Measurements from ENCODE around the gene TIPARP. TPM values are rescaled to one million over a fixed set of nuclear protein-coding genes. Genes with fewer than 3 reads are reported as not detected.

Gene TIPARP
- total RNA-seq, 2 experiments from 2014 or later = 64.7 to 73.8 TPM

DNA sequence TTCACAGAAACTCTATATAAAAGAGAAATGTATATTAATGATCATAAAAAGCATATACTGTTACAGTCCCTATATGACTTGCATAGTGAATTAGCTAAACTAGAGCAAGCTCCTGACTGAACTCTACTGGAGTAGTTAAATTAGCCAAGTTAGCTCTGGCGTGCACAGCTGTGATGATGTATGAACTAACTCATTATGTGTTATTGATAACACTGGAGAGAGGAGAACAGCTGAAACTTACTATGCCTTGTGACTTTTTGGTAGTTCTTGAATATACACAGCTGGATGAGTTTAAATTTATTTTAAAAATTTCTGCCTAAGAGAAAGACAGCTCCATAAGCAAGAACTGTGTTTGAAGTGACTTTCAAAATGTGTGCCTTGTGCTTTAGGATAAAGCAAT is 8.1 kb downstream of the TIPARP start:
- Mint-ChIP-seq H3K27ac (no peak overlapping the region), H3K9me3 (no peaks in the 10 kb centered on the region), H3K4me1 (peaks cover 85% of the 10 kb centered on the region), H3K27me3 (no peaks in the 10 kb centered on the region), H3K36me3 (ENCODE audit: low read depth) (peaks cover 74% of the 10 kb centered on the region), H3K4me3 (no peak overlapping the region)
- POLR2A ChIA-PET = interaction anchor here (0.8 to 10.5 kb wide), 8 partner anchors 9 to 494 kb away, joined by 3 to 68 read pairs (median 4); partner anchors contain the start of genes CCNL1 and SSR3
- no peak for DNase-seq
- CTCF ChIA-PET = interaction anchor here (0.8 to 1.4 kb wide), 4 partner anchors 128 to 455 kb away, joined by 3 to 9 read pairs (median 4); partner anchors contain the start of gene SSR3

DNA sequence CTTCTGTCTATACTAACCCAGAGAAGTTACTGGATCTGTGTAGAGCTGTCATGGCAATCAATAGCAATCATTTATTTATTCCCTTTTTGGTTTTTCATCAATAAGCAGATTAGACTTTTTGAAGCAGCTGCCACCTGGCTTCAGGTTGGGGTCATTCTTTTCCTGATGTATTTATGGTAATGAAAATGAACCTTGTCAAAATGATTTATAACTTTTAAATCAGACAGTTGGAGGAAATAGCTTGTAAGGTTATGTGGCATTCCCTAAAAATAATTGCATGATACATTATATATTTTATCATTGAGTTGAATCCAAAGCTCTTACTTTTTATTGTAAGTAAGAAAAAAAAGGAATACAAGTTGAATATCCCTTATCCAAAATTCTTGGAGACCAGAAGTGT is 8.6 kb downstream of the TIPARP start:
- CTCF ChIA-PET = interaction anchor here (0.8 to 1.4 kb wide), 4 partner anchors 129 to 455 kb away, joined by 3 to 9 read pairs (median 4); partner anchors contain the start of gene SSR3

DNA sequence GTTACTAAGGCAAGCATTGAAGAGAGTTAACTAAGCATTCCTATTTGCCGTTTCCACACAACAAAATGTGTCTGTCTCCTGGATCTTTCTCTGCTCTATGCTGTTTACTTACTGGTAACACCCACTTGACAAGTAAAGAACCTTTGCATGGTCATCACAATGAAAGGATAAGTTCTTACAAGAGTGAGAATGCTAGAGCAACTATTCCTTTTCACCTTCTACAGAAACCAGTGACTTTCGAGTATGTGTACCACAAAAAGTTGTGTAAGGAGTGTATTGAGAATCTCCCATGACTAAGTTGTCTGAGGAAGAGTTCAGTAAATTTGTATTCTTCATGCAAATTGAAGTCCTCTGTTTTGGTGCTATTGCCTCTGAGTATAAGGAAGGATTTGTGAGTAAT is 10.8 kb downstream of the TIPARP start:
- no peak for DNase-seq
- peak overlapping the region; percentile 52 for H3K27ac Mint-ChIP-seq
- H3K4me3 Mint-ChIP-seq = peak overlapping the region; percentile 12
- H3K36me3 Mint-ChIP-seq (ENCODE audit: low read depth) = peaks cover 77% of the 10 kb centered on the region
- POLR2A ChIA-PET = interaction anchor here (0.9 to 6.2 kb wide), 10 partner anchors 8 to 490 kb away, joined by 3 to 68 read pairs (median 6); partner anchors contain the start of genes CCNL1, SSR3 and TIPARP
- no peaks in the 10 kb centered on the region for H3K9me3 Mint-ChIP-seq
- CTCF ChIA-PET = interaction anchor here (1.1 to 2.1 kb wide), 7 partner anchors 7 to 452 kb away, joined by 3 to 8 read pairs (median 6); partner anchors contain the start of genes SSR3 and TIPARP
- peaks cover 89% of the 10 kb centered on the region for H3K4me1 Mint-ChIP-seq
- H3K27me3 Mint-ChIP-seq = no peaks in the 10 kb centered on the region

More for the DNA sequence above, 8.6 kb downstream of the TIPARP start:
- Mint-ChIP-seq H3K4me3 (no peak overlapping the region), H3K27me3 (no peaks in the 10 kb centered on the region), H3K9me3 (no peaks in the 10 kb centered on the region), H3K27ac (no peak overlapping the region), H3K4me1 (peaks cover 85% of the 10 kb centered on the region), H3K36me3 (ENCODE audit: low read depth) (peaks cover 74% of the 10 kb centered on the region)
- POLR2A ChIA-PET = interaction anchor here (1.0 to 10.5 kb wide), 7 partner anchors 8 to 493 kb away, joined by 3 to 68 read pairs (median 5); partner anchors contain the start of genes CCNL1 and SSR3
- no peak for DNase-seq

DNA sequence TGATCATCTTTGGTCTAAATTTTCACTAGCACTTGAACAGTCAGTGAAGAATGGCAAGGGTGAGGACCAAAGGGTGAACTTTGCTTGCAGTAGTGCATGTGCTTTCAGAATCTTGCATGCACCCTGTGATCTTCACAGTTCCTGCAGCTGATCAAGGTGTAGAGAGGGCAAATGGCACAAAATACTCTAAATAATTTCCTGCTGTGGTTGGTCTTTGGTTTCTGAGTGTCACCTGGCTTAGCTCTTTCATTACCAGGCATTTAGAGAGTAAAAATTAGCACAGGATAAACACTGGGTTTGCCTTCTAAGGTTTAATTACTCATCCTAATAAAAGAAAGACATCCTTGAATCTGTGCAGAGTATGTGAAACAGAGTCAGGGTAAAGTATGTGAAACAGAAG is 11.4 kb downstream of the TIPARP start:
- CTCF ChIA-PET = interaction anchor here (0.9 to 2.1 kb wide), 7 partner anchors 10 to 452 kb away, joined by 3 to 8 read pairs (median 6); partner anchors contain the start of genes SSR3 and TIPARP
- peak overlapping the region; percentile 52 for H3K27ac Mint-ChIP-seq

DNA sequence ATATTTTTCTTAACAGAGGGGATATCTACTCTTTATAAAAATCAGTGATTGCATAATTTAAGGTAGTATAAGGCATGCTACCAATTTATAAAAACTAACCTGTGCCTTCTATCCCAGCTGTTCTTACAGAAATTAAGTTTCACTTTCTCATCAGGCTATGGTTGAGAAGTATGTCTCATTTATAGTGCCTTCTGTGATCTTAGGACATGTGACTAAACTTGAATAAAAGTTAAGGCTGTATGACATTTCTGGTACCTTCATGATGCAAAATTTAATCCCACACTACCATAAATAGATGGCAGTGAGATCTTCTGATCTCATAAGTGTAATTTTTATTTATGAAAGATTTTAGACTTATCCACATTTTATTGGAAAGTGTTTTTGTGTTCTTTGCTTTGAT is 12.6 kb downstream of the TIPARP start:
- H3K9me3 Mint-ChIP-seq = no peaks in the 10 kb centered on the region

More for the DNA sequence above, 11.4 kb downstream of the TIPARP start:
- POLR2A ChIA-PET = interaction anchor here (0.9 to 6.2 kb wide), 10 partner anchors 9 to 489 kb away, joined by 3 to 68 read pairs (median 6); partner anchors contain the start of genes CCNL1, SSR3 and TIPARP
- Mint-ChIP-seq H3K27me3 (no peaks in the 10 kb centered on the region), H3K4me3 (no peak overlapping the region), H3K9me3 (no peaks in the 10 kb centered on the region), H3K4me1 (peaks cover 89% of the 10 kb centered on the region), H3K36me3 (ENCODE audit: low read depth) (peaks cover 77% of the 10 kb centered on the region)
- DNase-seq = no peak

DNA sequence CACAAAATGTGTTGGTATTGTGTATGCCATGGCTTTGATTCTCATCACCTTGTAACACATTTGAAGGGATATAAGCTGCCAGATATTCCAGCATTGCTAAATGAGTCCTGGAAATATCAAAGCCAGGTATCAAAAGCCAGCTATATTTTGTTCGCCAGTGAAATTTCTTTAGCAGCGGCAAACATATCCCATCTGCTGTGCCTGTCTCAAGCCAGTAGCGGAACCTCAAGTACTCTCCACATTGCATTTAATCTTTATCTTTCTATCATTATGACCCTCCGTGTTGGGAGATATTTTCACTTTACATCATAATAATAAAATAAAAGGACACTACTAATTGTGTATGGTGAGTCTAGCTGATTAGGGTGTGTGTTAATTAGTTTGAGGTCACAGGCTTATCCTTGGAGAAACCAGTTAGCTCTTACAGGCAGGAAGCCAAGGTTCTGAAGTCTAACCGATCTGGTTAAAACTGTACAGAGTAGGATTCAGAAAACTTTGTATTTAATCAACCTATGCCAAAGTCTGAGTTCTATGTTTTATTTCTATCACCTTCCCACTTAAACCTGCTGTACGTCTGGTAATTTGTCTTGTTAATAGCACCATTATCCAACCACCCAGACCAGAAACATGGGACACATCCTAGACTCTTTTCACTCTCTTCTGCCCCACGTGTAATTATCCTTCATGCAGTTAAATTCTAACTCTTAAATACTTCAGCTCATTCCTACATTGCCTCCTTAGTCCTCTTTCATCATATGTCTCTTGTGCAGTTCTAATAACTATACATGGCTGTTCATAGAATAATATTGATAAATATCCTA is 14.5 kb downstream of the TIPARP start:
- POLR2A ChIA-PET = interaction anchor here (1.0 to 6.2 kb wide), 2 partner anchors 12 to 124 kb away, joined by 6 to 68 read pairs; partner anchors contain the start of gene TIPARP
- no peak for DNase-seq
- Mint-ChIP-seq H3K27me3 (no peaks in the 10 kb centered on the region), H3K4me1 (peaks cover 82% of the 10 kb centered on the region), H3K4me3 (no peak overlapping the region), H3K27ac (no peak overlapping the region), H3K9me3 (no peaks in the 10 kb centered on the region), H3K36me3 (ENCODE audit: low read depth) (peaks cover 78% of the 10 kb centered on the region)
- CTCF ChIA-PET = interaction anchor here (0.6 to 1.4 kb wide), 4 partner anchors 12 to 819 kb away, joined by 3 to 4 read pairs (median 3); no protein-coding TSS in a partner anchor

More for the DNA sequence above, 12.6 kb downstream of the TIPARP start:
- Mint-ChIP-seq H3K27ac (no peak overlapping the region), H3K4me1 (peaks cover 89% of the 10 kb centered on the region), H3K4me3 (no peak overlapping the region), H3K36me3 (ENCODE audit: low read depth) (peaks cover 75% of the 10 kb centered on the region), H3K27me3 (no peaks in the 10 kb centered on the region)
- ChIA-PET CTCF (interaction anchor here (1.4 to 2.1 kb wide), 5 partner anchors 12 to 450 kb away, joined by 5 to 8 read pairs (median 7); partner anchors contain the start of genes SSR3 and TIPARP), POLR2A (interaction anchor here (1.5 to 6.2 kb wide), 6 partner anchors 10 to 473 kb away, joined by 5 to 68 read pairs (median 8); partner anchors contain the start of genes CCNL1, SSR3 and TIPARP)
- DNase-seq = no peak

DNA sequence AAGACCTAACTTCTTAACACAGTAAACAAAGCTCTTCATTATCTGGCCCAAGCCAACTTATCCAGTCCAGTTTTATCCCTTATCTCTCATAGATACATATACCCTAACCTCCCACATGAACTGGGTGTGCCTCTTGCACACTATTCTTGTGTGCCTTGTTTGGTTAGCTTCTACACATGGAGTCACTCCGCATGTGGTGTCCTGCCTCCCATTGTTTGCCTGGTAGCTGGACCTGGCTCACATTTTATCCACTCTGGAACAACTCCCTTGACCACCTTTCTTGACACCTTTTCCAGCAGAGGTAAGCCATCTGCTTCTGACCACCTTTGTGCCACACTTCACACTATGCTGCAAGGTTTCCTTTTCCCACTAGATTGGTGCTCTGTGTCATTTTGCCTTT is 15.2 kb downstream of the TIPARP start:
- no peak for DNase-seq
- Mint-ChIP-seq H3K36me3 (ENCODE audit: low read depth) (peaks cover 81% of the 10 kb centered on the region), H3K9me3 (no peaks in the 10 kb centered on the region), H3K27me3 (no peaks in the 10 kb centered on the region), H3K4me3 (no peak overlapping the region), H3K4me1 (peaks cover 79% of the 10 kb centered on the region), H3K27ac (peak overlapping the region; percentile 32)
- CTCF ChIA-PET = interaction anchor here (0.8 to 1.4 kb wide), 3 partner anchors 13 to 399 kb away, joined by 3 read pairs; no protein-coding TSS in a partner anchor
- POLR2A ChIA-PET = interaction anchor here (6.2 kb wide), 1 partner anchor 13 kb away, joined by 68 read pairs; the partner anchor contains the start of gene TIPARP

DNA sequence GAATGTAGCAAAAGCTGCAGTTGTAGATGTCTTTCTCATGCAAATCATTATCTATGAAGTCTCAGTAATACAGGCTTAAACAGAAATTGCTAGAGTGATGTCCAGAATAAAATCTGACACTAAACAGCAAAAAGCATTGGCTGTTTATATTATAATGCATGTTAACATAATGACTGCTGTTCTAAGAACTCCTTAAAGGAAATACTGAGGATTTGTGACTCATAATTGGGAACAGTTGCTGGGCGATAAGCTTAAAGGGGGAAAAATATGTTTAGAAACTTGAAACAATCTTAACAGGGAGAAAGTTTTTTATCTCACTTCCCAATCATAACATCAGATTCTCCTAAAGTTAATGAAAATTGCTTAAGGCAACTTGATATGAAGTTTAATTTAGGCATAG is 17.5 kb downstream of the TIPARP start:
- no peak overlapping the region for H3K27ac Mint-ChIP-seq
- peaks cover 85% of the 10 kb centered on the region for H3K36me3 Mint-ChIP-seq (ENCODE audit: low read depth)
- no peaks in the 10 kb centered on the region for H3K27me3 Mint-ChIP-seq
- ChIA-PET CTCF (no interaction called here), POLR2A (interaction anchor here (0.8 to 1.5 kb wide), 2 partner anchors 9 to 21 kb away, joined by 3 read pairs; no protein-coding TSS in a partner anchor)
- H3K9me3 Mint-ChIP-seq = no peaks in the 10 kb centered on the region
- H3K4me1 Mint-ChIP-seq = peaks cover 66% of the 10 kb centered on the region
- no peak for DNase-seq
- H3K4me3 Mint-ChIP-seq = no peak overlapping the region

DNA sequence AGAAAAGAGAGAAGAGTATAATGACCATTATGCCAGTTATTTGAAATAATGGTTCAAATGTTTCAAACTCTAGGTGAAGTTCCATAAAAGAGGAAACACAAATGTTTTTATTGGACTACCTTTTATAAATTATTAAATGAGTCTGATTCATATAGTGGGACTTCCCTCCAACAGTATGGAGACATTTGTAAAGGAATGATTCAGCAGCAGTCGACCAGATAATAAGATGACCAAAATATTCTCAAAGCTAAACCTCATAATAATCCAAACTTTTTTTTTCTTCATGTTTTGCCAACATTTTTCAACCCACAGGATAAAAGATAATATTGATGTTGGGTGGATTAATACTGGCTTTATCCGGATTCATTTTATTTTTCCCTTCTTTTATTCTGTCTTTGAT is 18.8 kb downstream of the TIPARP start:
- Mint-ChIP-seq H3K4me1 (peaks cover 62% of the 10 kb centered on the region), H3K27me3 (no peaks in the 10 kb centered on the region), H3K4me3 (no peak overlapping the region), H3K9me3 (no peaks in the 10 kb centered on the region), H3K36me3 (ENCODE audit: low read depth) (peaks cover 86% of the 10 kb centered on the region), H3K27ac (no peak overlapping the region)
- POLR2A ChIA-PET = interaction anchor here (1.0 kb wide), 1 partner anchor 138 kb away, joined by 3 read pairs; the partner anchor contains the start of gene SSR3
- CTCF ChIA-PET = interaction anchor here (1.0 kb wide), 1 partner anchor 8 kb away, joined by 3 read pairs; no protein-coding TSS in a partner anchor
- no peak for DNase-seq

DNA sequence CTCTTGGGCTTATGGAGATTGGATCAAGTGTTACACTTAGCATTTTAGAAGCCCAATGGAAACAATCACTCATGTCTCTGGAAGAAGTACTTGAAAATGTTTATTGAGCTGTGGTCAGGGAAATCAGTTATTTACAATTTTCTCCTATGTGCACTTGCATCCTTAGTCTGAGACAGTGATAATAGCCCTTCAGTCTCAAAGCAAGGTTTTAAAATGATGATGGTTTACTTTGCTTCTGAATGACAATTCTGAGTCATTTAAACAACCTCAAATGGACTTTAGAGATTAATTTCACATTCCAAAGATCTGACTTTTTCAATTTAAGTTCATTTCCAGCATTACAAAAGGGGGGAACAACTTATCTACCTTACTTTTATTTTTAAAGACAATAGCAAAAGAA is 20.1 kb downstream of the TIPARP start:
- H3K9me3 Mint-ChIP-seq = no peaks in the 10 kb centered on the region
- H3K27ac Mint-ChIP-seq = no peak overlapping the region
- DNase-seq = no peak
- peaks cover 53% of the 10 kb centered on the region for H3K4me1 Mint-ChIP-seq
- H3K4me3 Mint-ChIP-seq = no peak overlapping the region
- ChIA-PET POLR2A (no interaction called here), CTCF (no interaction called here)
- peaks cover 83% of the 10 kb centered on the region for H3K36me3 Mint-ChIP-seq (ENCODE audit: low read depth)
- no peaks in the 10 kb centered on the region for H3K27me3 Mint-ChIP-seq

DNA sequence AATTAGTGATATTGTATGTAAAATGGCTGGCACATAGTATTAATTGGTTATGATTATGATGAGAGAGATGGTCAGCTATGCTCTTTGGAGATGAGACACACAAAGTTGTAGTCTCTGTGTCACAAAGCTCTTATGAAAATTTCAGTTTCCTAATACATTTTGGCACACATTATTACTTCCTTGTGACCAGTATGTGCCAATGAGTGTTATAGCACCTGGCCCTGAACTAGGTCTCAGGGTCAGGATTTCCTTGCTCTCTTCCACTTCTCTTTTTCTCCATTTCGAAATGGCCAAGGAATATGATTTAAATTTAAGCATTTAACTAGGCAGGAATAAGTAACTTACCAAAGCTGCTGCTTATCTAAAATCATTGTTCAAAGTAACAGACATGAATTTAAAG is 28.0 kb downstream of the TIPARP start:
- Mint-ChIP-seq H3K9me3 (no peaks in the 10 kb centered on the region), H3K27me3 (no peaks in the 10 kb centered on the region), H3K4me3 (no peak overlapping the region), H3K27ac (no peak overlapping the region), H3K36me3 (ENCODE audit: low read depth) (peaks cover 79% of the 10 kb centered on the region), H3K4me1 (peaks cover 41% of the 10 kb centered on the region)
- CTCF ChIA-PET = interaction anchor here (1.0 to 1.3 kb wide), 4 partner anchors 25 to 435 kb away, joined by 3 to 7 read pairs (median 4); no protein-coding TSS in a partner anchor
- POLR2A ChIA-PET = interaction anchor here (0.9 to 1.1 kb wide), 2 partner anchors 20 to 386 kb away, joined by 3 to 4 read pairs; no protein-coding TSS in a partner anchor
- DNase-seq = no peak

DNA sequence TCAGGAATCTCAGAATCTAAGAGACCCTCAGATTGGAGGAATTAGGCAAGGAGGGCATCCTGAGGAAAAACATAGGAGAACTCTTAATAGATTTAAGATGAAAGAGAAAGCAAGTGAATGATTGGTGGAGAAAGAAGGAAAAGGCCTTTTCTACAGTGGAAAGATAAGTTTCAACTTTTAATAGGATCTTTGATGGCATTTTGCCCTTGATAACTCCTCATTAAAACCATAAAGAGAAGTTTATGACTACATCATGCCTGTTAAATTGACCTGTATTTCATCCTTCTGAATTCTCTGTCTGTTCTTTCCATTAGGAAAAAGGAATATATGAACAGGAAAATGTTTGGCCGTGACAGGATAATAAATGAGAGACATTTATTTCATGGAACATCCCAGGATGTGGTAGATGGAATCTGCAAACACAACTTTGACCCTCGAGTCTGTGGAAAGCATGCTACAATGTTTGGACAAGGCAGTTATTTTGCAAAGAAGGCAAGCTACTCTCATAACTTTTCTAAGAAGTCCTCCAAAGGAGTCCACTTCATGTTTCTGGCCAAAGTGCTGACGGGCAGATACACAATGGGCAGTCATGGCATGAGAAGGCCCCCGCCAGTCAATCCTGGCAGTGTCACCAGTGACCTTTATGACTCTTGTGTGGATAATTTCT is 30.1 kb downstream of the TIPARP start:
- no peaks in the 10 kb centered on the region for H3K9me3 Mint-ChIP-seq
- no peak overlapping the region for H3K27ac Mint-ChIP-seq
- no peaks in the 10 kb centered on the region for H3K27me3 Mint-ChIP-seq
- peaks cover 30% of the 10 kb centered on the region for H3K4me1 Mint-ChIP-seq
- CTCF ChIA-PET = no interaction called here
- no peak overlapping the region for H3K4me3 Mint-ChIP-seq
- DNase-seq = no peak
- H3K36me3 Mint-ChIP-seq (ENCODE audit: low read depth) = peaks cover 73% of the 10 kb centered on the region
- POLR2A ChIA-PET = interaction anchor here (1.7 kb wide), 1 partner anchor 150 kb away, joined by 5 read pairs; the partner anchor contains the start of gene SSR3
